H1 (cell line): ENCODE data around the gene SAE1. TPM values are rescaled to one million over a fixed set of nuclear protein-coding genes. Genes with fewer than 3 reads are reported as not detected.

Source experiments
- CTCF ChIA-PET: fragments of 300-600 bp; sonication (Branson Sonifier 250); formaldehyde crosslinking; loops from one replicate; lab custom pipeline; 2021; ENCODE audit not compliant: partially characterized antibody; lab: Charles Lee
- POLR2A ChIA-PET: fragments of 300-600 bp; sonication (Branson Sonifier 250); formaldehyde crosslinking; loops from one replicate; lab custom pipeline; 2021; ENCODE audit warnings: inconsistent platforms; ENCODE audit not compliant: partially characterized antibody; lab: Charles Lee
- DNase-seq, 2 experiments: peaks; one replicate each; pipeline versions ENCODE4 v3.0.0 to v3.0.0-alpha.2; 2010 to 2022; ENCODE audit warnings: low spot score in 2 of 2, low read depth in 1 of 2, mixed read lengths in 1 of 2
- FAIRE-seq: peaks from 2 replicates; lab custom pipeline; 2011; peaks lifted over from hg19 to GRCh38; lab: Jason Lieb, UNC
- H2AFZ ChIP-seq: 2 replicates; pipeline ENCODE4 v1.8.1; 2012; ENCODE audit warnings: low read length, inconsistent platforms
- H2AK5ac ChIP-seq: 2 replicates; pipeline ENCODE4 v1.6.1; 2013; ENCODE audit warnings: low read depth, low read length
- H2BK120ac ChIP-seq: replicated peaks from 2 replicates; pipeline ENCODE3; 2013; ENCODE audit warnings: low read depth, low read length, inconsistent platforms
- H2BK12ac ChIP-seq: 2 replicates; pipeline ENCODE4 v1.6.1; 2013; ENCODE audit warnings: low read depth, low read length
- H2BK15ac ChIP-seq: 2 replicates; pipeline ENCODE4 v1.6.1; 2013; ENCODE audit warnings: low read length
- H2BK20ac ChIP-seq: 2 replicates; pipeline ENCODE4 v1.6.1; 2013; ENCODE audit warnings: low read length
- H2BK5ac ChIP-seq: 2 replicates; pipeline ENCODE4 v1.6.1; 2013; ENCODE audit warnings: low read depth, low read length
- H3K14ac ChIP-seq: 2 replicates; pipeline ENCODE4 v1.6.1; 2013; ENCODE audit warnings: inconsistent platforms; ENCODE audit not compliant: insufficient read length
- H3K18ac ChIP-seq: 2 replicates; pipeline ENCODE4 v1.6.1; 2013; ENCODE audit warnings: low read length; ENCODE audit errors: extremely low read depth
- H3K23ac ChIP-seq: 2 replicates; pipeline ENCODE4 v1.6.1; 2013; ENCODE audit warnings: inconsistent platforms; ENCODE audit not compliant: insufficient read length
- H3K23me2 ChIP-seq: 2 replicates; pipeline ENCODE4 v1.6.1; 2013; ENCODE audit warnings: low read depth, low read length
- H3K27ac ChIP-seq: 2 replicates; pipeline ENCODE4 v1.6.1; 2011; ENCODE audit warnings: low read depth, low read length, inconsistent platforms
- H3K27me3 ChIP-seq, 4 experiments: replicated peaks in 1 of 4; 1 replicate in 1 of 4; 2 replicates in 3 of 4; pipeline versions ENCODE4 v1.6.1 to v1.8.1; 2011 to 2013; ENCODE audit warnings: low read length in 3 of 4, mild to moderate bottlenecking in 3 of 4, inconsistent platforms in 2 of 4, mixed read lengths in 2 of 4, moderate library complexity in 1 of 4; ENCODE audit not compliant: control insufficient read depth in 3 of 4, insufficient read depth in 3 of 4; ENCODE audit errors: extremely low read depth in 1 of 4
- H3K36me3 ChIP-seq, 4 experiments: 2 replicates each; pipeline versions ENCODE4 v1.6.1 to v1.8.1; 2011 to 2013; ENCODE audit warnings: mild to moderate bottlenecking in 4 of 4, low read length in 3 of 4, moderate library complexity in 2 of 4, control low read depth in 1 of 4, inconsistent platforms in 1 of 4; ENCODE audit not compliant: insufficient read depth in 4 of 4, control insufficient read depth in 2 of 4
- H3K4ac ChIP-seq: replicated peaks from 2 replicates; pipeline ENCODE3; 2013; ENCODE audit warnings: low read length, low read depth, mixed read lengths, inconsistent platforms; ENCODE audit not compliant: insufficient read length
- H3K4me1 ChIP-seq, 4 experiments: replicated peaks in 1 of 4; 1 replicate in 1 of 4; 2 replicates in 3 of 4; pipeline versions ENCODE4 v1.6.1 to v1.8.1; 2011 to 2013; ENCODE audit warnings: low read length in 3 of 4, inconsistent platforms in 2 of 4, mixed read lengths in 1 of 4; ENCODE audit not compliant: insufficient read depth in 4 of 4, control insufficient read depth in 3 of 4
- H3K4me2 ChIP-seq, 2 experiments: 2 replicates each; pipeline versions ENCODE4 v1.6.1 to v1.8.1; 2011 to 2013; ENCODE audit warnings: low read depth in 2 of 2, low read length in 2 of 2, control low read depth in 1 of 2, inconsistent platforms in 1 of 2, mild to moderate bottlenecking in 1 of 2; ENCODE audit not compliant: insufficient read depth in 1 of 2
- H3K4me3 ChIP-seq, 4 experiments: fragments of 200-600, 300-600 bp in 1 of 4; sonication (generic), shearing (Covaris generic), sonication (Bioruptor Twin) in 1 of 4; 2 replicates each; pipeline versions ENCODE4 v1.5.1 to v1.8.1; 2011 to 2016; ENCODE audit warnings: low read length in 4 of 4, low read depth in 3 of 4, control low read depth in 2 of 4, inconsistent platforms in 2 of 4, mild to moderate bottlenecking in 2 of 4, mixed read lengths in 1 of 4, moderate library complexity in 1 of 4; ENCODE audit not compliant: insufficient read depth in 2 of 4; ENCODE audit errors: extremely low read depth in 1 of 4
- H3K56ac ChIP-seq: replicated peaks from 2 replicates; pipeline ENCODE3; 2013; ENCODE audit warnings: low read depth, mild to moderate bottlenecking, mixed read lengths, low read length, inconsistent platforms; ENCODE audit not compliant: insufficient read length
- H3K79me1 ChIP-seq: 2 replicates; pipeline ENCODE4 v1.6.1; 2013; ENCODE audit warnings: low read depth, low read length, control low read depth
- H3K79me2 ChIP-seq, 2 experiments: 2 replicates each; pipeline versions ENCODE4 v1.6.1 to v1.8.1; 2012 to 2013; ENCODE audit warnings: low read length in 2 of 2, mild to moderate bottlenecking in 2 of 2, inconsistent platforms in 1 of 2; ENCODE audit not compliant: insufficient read depth in 2 of 2, control insufficient read depth in 1 of 2
- H3K9ac ChIP-seq, 4 experiments: replicated peaks in 1 of 4; 1 replicate in 1 of 4; 2 replicates in 3 of 4; pipeline versions ENCODE4 v1.6.1 to v1.8.1; 2011 to 2013; ENCODE audit warnings: low read depth in 3 of 4, low read length in 3 of 4, control low read depth in 2 of 4, mild to moderate bottlenecking in 2 of 4, moderate library complexity in 2 of 4, inconsistent platforms in 1 of 4; ENCODE audit errors: extremely low read depth in 1 of 4
- H3K9me3 ChIP-seq, 2 experiments: 2 replicates each; pipeline versions ENCODE4 v1.6.1 to v1.8.1; 2012 to 2013; ENCODE audit warnings: mild to moderate bottlenecking in 2 of 2, moderate library complexity in 2 of 2, control low read depth in 1 of 2, inconsistent platforms in 1 of 2, low read depth in 1 of 2, low read length in 1 of 2, mixed read lengths in 1 of 2; ENCODE audit not compliant: insufficient read depth in 2 of 2
- H4K20me1 ChIP-seq, 2 experiments: replicated peaks in 1 of 2; 2 replicates each; pipeline versions ENCODE3 to v1.8.1; 2011 to 2013; ENCODE audit warnings: inconsistent platforms in 2 of 2, low read length in 2 of 2, mild to moderate bottlenecking in 1 of 2; ENCODE audit not compliant: insufficient read depth in 2 of 2, control insufficient read depth in 1 of 2
- H4K5ac ChIP-seq: 2 replicates; pipeline ENCODE4 v1.6.1; 2013; ENCODE audit warnings: low read length, low read depth, mixed read lengths, inconsistent platforms; ENCODE audit not compliant: insufficient read length
- H4K8ac ChIP-seq: 2 replicates; pipeline ENCODE4 v1.8.0; 2013; ENCODE audit warnings: mild to moderate bottlenecking, moderate library complexity, low read length, inconsistent platforms; ENCODE audit not compliant: insufficient read depth; ENCODE audit errors: extremely low read depth
- H4K91ac ChIP-seq: replicated peaks from 2 replicates; pipeline ENCODE3; 2013; ENCODE audit warnings: low read length, mixed read lengths, inconsistent platforms; ENCODE audit not compliant: insufficient read length
- PHF8 ChIP-seq: fragments of 200-600 bp; sonication (generic); conservative IDR thresholded peaks from 2 replicates; pipeline ENCODE4 v1.7.1; 2012; ENCODE audit warnings: low read depth, mild to moderate bottlenecking, inconsistent platforms, low read length, moderate library complexity
- RBBP5 ChIP-seq: IDR thresholded peaks from 2 replicates; pipeline ENCODE4 v1.7.1; 2012; ENCODE audit warnings: low read depth, mild to moderate bottlenecking, inconsistent platforms, low read length, moderate library complexity, borderline replicate concordance
- TAF1 ChIP-seq: IDR thresholded peaks from 2 replicates; pipeline ENCODE4 v1.6.1; 2011; ENCODE audit warnings: mild to moderate bottlenecking, low read depth, low read length
- WGBS, 2 experiments: shearing (Covaris generic) in 1 of 2; methylation state at CpG; one replicate each; pipeline versions ENCODE4 v1.1.6 to v1.1.7; 2013 to 2015; ENCODE audit warnings: low lambda C conversion rate in 2 of 2, mixed read lengths in 2 of 2, inconsistent platforms in 1 of 2, low coverage in 1 of 2, missing lambda C conversion rate in 1 of 2; ENCODE audit not compliant: insufficient replicate concordance in 2 of 2, insufficient coverage in 1 of 2, insufficient read length in 1 of 2; ENCODE audit errors: extremely low coverage in 1 of 2, missing lambda C conversion rate in 1 of 2; 5-methylcytosine and 5-hydroxymethylcytosine counted together
- polyA plus RNA-seq, 7 experiments: library from polyadenylated mRNA; depleted of rRNA in 3 of 7; stranded (reverse) in 5 of 7; unstranded in 2 of 7; fragments of >200 nt in 5 of 7; fragments of 200-250 nt in 2 of 7; gene quantifications; 1 replicate in 5 of 7; 2 replicates in 1 of 7; 4 replicates in 1 of 7; pipeline versions ENCODE4 v1.2.1 to v1.2.3, GENCODE V29; 2011 to 2013; ENCODE audit warnings: missing spikeins in 2 of 7, mixed read lengths in 2 of 7
- total RNA-seq: library from RNA; stranded (reverse); fragmentation: NEBNext Ultra II Directional; extraction: Animal tissue kit (Norgen Biotek cat#: 25700); gene quantifications from 2 replicates; pipeline ENCODE4 v1.2.1, GENCODE V29; 2021

Gene SAE1
- total and polyA plus RNA-seq, 2 of the 8 experiments (the other 6 are each of a cell fraction or from before 2014, with no cell fraction given): 213 to 268 TPM

GRCh38 chr19:47110521-47111005 lies 20.1 kb upstream of the SAE1 start:
- H3K36me3 ChIP-seq: peaks cover 0 to 24% (median 2%) of the 10 kb centered on the region in 4 experiments; a peak in 4 of 8 replicates
- H3K79me2 ChIP-seq: peaks cover 5 to 62% of the 10 kb centered on the region in 2 experiments
- peak overlapping the region; percentile 55 for H3K4ac ChIP-seq
- 0 out of 2 replicates have a peak, but pooled peaks have one; percentile 5 for TF ChIP-seq TAF1
- no peak for TF ChIP-seq RBBP5
- peak; percentile 28; the same call in 1 of the 2 replicates for TF ChIP-seq PHF8
- no peak overlapping the region for H2BK20ac ChIP-seq
- no peak overlapping the region for H2BK15ac ChIP-seq
- peak overlapping the region; percentile 76 for H3K18ac ChIP-seq
- H4K91ac ChIP-seq: peak overlapping the region; percentile 70
- no peak overlapping the region for H3K23ac ChIP-seq
- H2AFZ ChIP-seq: no peak overlapping the region
- H4K8ac ChIP-seq: 0 out of 2 replicates have a peak overlapping the region, but pooled peaks have one; percentile 66
- H2BK120ac ChIP-seq: no peak overlapping the region
- peak overlapping the region; percentile 73 to 88 for H3K4me2 ChIP-seq
- H3K27ac ChIP-seq: peak overlapping the region; percentile 99
- CTCF ChIA-PET: interaction anchor here (1.0 to 1.6 kb wide), 2 partner anchors 31 to 35 kb away, joined by 3 to 6 read pairs; no protein-coding TSS in a partner anchor
- H3K23me2 ChIP-seq: peaks cover 12% of the 10 kb centered on the region
- 6% methylated on average over 12 of the region's 12 CpGs; no CpG with 5 or more reads in 1 of the 2 experiments for WGBS, 2 experiments
- H2BK5ac ChIP-seq: peak overlapping the region; percentile 95
- H3K27me3 ChIP-seq: no peaks in the 10 kb centered on the region
- H4K5ac ChIP-seq: peak overlapping the region; percentile 43
- no peak overlapping the region; the same call in 1 of the 2 replicates for H2BK12ac ChIP-seq
- POLR2A ChIA-PET: interaction anchor here (1.2 to 12.2 kb wide), 7 partner anchors 8 to 117 kb away, joined by 3 to 209 read pairs (median 6); partner anchors contain the start of gene SAE1
- no peak overlapping the region for H2AK5ac ChIP-seq
- H3K79me1 ChIP-seq: peaks cover 9% of the 10 kb centered on the region
- H3K4me1 ChIP-seq: peaks cover 4 to 23% (median 15%) of the 10 kb centered on the region in 4 experiments; a peak in 6 of 7 replicates
- H4K20me1 ChIP-seq: no peaks in the 10 kb centered on the region
- H3K9ac ChIP-seq: peak overlapping the region; percentile 94 to 99 (median 96)
- peak overlapping the region; percentile 88 to 94 (median 90) for H3K4me3 ChIP-seq
- FAIRE-seq (no peak), DNase-seq (no peak)
- peak overlapping the region; percentile 96 for H3K56ac ChIP-seq
- no peak overlapping the region for H3K14ac ChIP-seq
- no peaks in the 10 kb centered on the region for H3K9me3 ChIP-seq
